HG03342 (cell line): Measurements from ENCODE around the gene KIF6.
"Not testable (repeated sequence)": the region's sequence is repeated elsewhere in the genome, so short reads cannot be mapped to it uniquely, and the experiment has no call there.

ENCODE experiments used
- ATAC-seq: cut with Tn5 transposase; IDR thresholded peaks from one replicate; pipeline ENCODE4 v1.9.1; 2021; ENCODE audit warnings: mild to moderate bottlenecking, moderate library complexity; ENCODE audit not compliant: unreplicated experiment

The KIF6 gene

DNA sequence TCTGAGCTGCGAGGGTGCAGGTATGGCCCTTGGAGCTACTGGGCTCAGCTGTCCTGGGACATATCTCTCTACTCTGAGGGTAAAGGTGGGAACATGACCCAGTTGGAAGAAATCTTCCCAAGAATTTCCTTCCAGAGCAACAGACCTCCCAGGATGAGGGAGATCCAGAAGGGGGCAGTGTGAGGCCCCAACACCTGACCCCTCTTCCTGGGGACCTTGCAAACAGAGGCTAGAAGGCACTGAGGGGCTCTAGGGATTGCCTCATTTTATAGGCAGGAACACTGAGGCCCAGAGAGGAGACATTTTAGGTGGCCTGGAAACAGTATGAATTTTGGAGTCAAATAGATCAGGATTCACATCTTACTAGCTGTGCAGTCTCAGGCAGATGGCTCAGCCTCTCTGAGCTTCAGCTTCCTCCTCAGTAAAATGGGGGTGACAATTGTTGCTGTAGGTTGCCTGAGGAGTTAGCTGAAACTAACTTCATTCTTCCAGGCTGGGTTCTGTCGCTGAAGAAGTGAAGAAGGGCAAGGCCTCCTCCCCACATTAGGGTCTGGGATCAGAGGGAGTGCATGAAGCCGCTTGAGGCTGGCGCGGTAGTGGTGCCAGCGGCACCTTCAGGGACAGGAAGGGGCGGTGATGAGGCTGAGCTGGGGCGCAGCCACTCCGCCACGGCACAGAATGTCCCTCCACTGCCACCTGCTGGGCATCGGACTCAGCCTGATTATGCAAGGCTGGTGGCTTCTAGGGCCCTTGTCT is 422.4 kb downstream of the KIF6 start:
- ATAC-seq: peak; percentile 86

DNA sequence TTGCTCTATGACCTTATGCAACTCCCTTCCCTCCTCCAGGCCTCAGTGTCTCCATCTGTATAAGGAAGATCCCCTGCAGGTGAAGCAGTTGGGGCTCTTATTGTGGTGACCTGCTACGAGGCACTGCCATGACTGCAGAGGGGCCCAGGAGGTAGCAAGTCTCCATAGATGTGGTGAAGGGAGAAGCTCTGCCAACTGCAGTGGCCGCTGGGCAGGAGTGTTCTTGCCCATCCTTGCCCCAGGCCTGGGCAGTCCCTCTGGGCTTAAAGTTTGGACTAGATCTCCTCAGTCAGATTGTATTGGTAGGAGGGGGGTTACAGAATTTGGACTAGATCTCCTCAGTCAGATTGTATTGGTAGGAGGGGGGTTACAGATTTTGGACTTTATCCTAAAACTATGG is 423.2 kb downstream of the KIF6 start:
- no peak for ATAC-seq

GRCh38 chr6:39301606-39302005 is 423.6 kb downstream of the KIF6 start:
- no peak for ATAC-seq

DNA sequence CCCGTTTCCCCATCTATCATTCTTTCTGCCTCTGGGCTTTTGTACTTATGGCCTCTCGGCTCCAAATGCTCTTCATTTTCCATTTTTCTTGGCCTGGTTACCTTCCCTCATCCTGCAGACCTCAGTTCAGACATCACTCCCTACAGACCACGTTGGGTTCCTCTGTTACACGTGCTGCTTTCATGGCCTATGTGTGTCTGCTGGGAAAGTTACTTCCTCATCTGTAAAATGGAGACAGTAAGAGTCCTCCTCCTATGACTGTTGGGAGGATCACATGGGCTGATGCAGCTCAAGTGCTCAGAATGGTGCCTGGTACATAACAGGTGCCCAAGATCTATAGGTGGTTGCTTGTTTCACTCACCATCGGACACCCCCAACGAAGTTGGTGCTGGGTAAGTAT is 424.5 kb downstream of the KIF6 start:
- ATAC-seq: no peak

DNA sequence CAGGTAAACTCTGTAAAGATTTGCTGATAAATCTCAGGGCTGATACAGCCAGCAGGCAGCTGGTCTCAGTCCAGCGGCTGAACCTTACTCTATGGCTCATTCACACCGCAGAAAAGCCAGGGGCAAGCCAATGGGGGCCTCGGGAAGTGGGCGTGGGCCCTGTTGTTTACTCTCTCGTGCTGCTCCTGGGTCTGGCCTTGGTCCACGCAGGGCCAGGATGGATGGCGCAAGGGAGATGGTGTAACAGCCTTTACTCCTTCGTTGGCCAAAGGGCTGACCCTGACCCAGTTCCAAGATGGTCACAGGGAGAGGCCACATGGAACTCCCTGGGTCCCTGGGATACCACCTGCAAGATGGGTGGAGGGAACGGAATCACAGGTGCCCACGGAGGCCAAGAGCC is 427.1 kb downstream of the KIF6 start:
- ATAC-seq: no peak

DNA sequence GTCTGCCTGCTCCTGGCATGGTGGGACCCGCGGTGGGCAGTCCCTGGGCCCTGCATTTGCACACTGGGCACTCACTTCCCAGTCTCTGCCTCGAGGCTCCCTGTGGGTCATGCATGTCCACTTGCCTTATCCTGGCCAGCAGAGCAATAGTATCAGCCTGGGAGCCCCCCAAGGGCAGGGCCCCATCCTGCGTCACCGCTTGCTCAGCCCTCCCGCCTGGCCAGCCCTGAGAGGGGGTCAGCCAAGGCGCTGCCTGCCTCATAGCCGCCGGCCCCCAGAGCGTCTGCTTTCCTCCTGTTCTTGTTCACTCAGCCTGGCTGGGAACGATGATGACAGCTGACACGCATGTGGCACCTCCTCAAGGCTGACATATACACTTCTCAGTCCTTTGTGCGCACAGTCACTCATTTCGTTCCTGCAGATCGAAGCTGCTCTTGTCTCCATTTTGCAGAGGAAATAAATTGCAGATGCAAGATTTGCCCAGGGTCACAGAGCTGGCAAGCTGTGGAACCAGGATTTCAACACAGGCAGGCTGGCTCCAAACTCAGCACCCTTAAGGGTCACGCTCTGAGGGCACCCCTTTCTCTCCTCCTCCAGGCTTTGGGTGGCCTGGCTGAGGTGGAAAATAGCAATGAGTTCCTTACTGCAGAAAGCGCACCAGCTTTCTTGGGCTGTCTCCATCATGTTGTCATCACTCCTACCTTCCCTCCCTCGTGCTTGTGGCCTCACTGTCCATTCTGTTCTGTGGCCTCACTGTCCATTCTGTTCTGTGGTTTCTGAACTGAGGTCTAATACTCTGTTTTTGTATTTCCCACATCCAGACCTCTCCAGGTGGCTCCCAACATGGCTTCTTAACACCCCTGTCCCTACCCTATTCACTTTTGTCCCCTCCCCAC is 428.2 kb downstream of the KIF6 start:
- ATAC-seq: no peak

- ATAC-seq: no peak
These were observed 429.6 kb downstream of the KIF6 start for GRCh38 chr6:39295611-39296011.

DNA sequence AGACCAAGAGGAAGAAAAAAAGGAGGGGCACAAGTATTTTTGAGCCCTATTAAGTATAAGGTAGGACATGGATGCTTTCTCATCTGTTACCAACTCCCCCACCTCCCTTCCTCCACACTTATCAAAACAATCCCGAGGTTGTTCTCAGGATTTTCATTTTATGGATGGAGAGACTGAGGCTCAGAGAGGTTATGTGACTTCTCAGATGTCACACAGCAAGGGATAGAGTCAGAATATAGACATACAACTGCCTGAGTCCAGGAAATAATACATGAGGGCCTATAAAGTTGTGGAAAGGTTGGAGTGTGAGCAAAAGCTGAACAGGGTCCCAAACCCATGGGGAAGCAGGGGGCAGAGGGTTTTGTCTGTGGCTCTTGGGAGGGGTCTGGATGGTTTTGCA is 430.3 kb downstream of the KIF6 start:
- ATAC-seq: no peak

DNA sequence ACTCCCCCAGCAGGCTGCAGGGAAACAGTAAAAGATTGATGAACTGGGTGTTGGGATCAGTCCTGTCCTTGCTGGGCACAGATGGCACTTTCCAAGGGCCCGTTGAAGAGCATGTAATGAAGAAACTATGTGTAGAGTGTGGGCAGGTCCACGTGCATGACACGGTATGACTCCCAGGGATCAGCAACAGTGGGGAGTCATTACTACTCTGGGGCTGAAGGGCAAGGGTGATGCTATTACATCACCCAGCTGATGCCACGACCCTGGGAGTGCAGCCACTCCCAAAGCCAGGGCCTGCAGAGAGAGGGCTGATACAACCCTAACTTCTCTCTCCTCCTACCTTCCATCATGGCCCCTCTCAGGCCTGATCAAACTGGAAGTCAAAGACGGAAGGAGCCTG is 431.1 kb downstream of the KIF6 start:
- ATAC-seq: no peak

- ATAC-seq: no peak
These were observed 432.6 kb downstream of the KIF6 start for GRCh38 chr6:39292637-39293036.

DNA sequence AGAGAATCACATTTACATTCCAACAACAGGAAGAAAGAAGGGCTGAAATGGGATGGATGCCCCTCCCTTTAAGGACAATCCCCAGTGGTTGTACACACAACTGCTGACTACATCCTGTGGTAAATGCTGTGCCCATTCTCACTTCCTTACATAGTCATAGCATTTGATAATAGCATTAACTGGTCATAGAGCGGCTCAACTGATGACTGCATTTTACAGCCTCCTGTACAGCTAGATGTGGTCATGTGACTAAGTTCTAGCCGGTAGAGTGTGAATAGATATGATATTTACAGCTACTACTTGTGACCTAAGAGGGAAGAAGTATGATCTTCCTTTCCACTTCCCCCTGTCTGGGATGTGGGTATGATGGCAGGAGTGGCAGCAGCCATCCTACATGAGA is 435.7 kb downstream of the KIF6 start:
- ATAC-seq: no peak

GRCh38 chr6:39287601-39288000 is 437.6 kb downstream of the KIF6 start:
- no peak for ATAC-seq

GRCh38 chr6:39286596-39286995 is 438.6 kb downstream of the KIF6 start:
- not testable (repeated sequence) for ATAC-seq

- no peak for ATAC-seq
These were observed 442.4 kb downstream of the KIF6 start for GRCh38 chr6:39282774-39283173.

GRCh38 chr6:39281312-39281980 is 443.8 kb downstream of the KIF6 start:
- no peak for ATAC-seq

GRCh38 chr6:39280247-39280731 is 444.9 kb downstream of the KIF6 start:
- no peak for ATAC-seq
